HG02763 (cell line): ENCODE measurements around the gene ATG7.
"Not testable (repeated sequence)": the region's sequence is repeated elsewhere in the genome, so short reads cannot be mapped to it uniquely, and the experiment has no call there.

ENCODE experiments used
- ATAC-seq: cut with Tn5 transposase; IDR thresholded peaks from one replicate; pipeline ENCODE4 v1.9.1; 2021; ENCODE audit warnings: mild to moderate bottlenecking, moderate library complexity; ENCODE audit not compliant: unreplicated experiment

Gene ATG7

GRCh38 chr3:11423868-11424267, 151.7 kb downstream of the ATG7 start:
- ATAC-seq, result no peak

- ATAC-seq, result no peak
These were observed 152.1 kb downstream of the ATG7 start for GRCh38 chr3:11424277-11424676.

GRCh38 chr3:11430207-11430606, 158.0 kb downstream of the ATG7 start:
- ATAC-seq, result no peak

- no peak for ATAC-seq
These were observed 158.4 kb downstream of the ATG7 start for GRCh38 chr3:11430624-11431023.

- ATAC-seq, result no peak
These were observed 159.1 kb downstream of the ATG7 start for GRCh38 chr3:11431319-11431718.

GRCh38 chr3:11434017-11434526, 161.9 kb downstream of the ATG7 start:
- ATAC-seq, result no peak

- no peak for ATAC-seq
These were observed 162.4 kb downstream of the ATG7 start for GRCh38 chr3:11434563-11435096.

- no peak for ATAC-seq
These were observed 163.4 kb downstream of the ATG7 start for GRCh38 chr3:11435440-11436165.

GRCh38 chr3:11436775-11437174, 164.6 kb downstream of the ATG7 start:
- no peak for ATAC-seq

- ATAC-seq, result no peak
These were observed 165.3 kb downstream of the ATG7 start for GRCh38 chr3:11437506-11437905.

GRCh38 chr3:11438646-11439045, 166.4 kb downstream of the ATG7 start:
- no peak for ATAC-seq

GRCh38 chr3:11441346-11441745, 169.1 kb downstream of the ATG7 start:
- ATAC-seq, result not testable (repeated sequence)

GRCh38 chr3:11444404-11444803, 172.2 kb downstream of the ATG7 start:
- no peak for ATAC-seq

GRCh38 chr3:11445193-11445592, 173.0 kb downstream of the ATG7 start:
- ATAC-seq, result not testable (repeated sequence)

- ATAC-seq, result no peak
These were observed 173.7 kb downstream of the ATG7 start for GRCh38 chr3:11445883-11446282.

- ATAC-seq, result no peak
These were observed 175.5 kb downstream of the ATG7 start for GRCh38 chr3:11447584-11448200.

- no peak for ATAC-seq
These were observed 177.8 kb downstream of the ATG7 start for GRCh38 chr3:11450015-11450414.

- ATAC-seq, result no peak
These were observed 180.1 kb downstream of the ATG7 start for GRCh38 chr3:11452312-11452711.

GRCh38 chr3:11452885-11453847, 181.0 kb downstream of the ATG7 start:
- no peak for ATAC-seq

- no peak for ATAC-seq
These were observed 183.8 kb downstream of the ATG7 start for GRCh38 chr3:11455956-11456355.

GRCh38 chr3:11457135-11457534, 184.9 kb downstream of the ATG7 start:
- ATAC-seq, result no peak
